IMR-90 (cell line): Measurements from ENCODE around the gene USB1.

Source experiments
- BHLHE40 ChIP-seq: fragments of 150-350 bp; IDR thresholded peaks from 2 replicates; pipeline ENCODE4 v1.6.1; 2016; ENCODE audit warnings: mild to moderate bottlenecking, low read depth, low read length
- CEBPB ChIP-seq: IDR thresholded peaks from 2 replicates; pipeline ENCODE4 v1.6.1; 2012; ENCODE audit warnings: low read depth, low read length, improper control_type of control experiment
- CHD1 ChIP-seq: IDR thresholded peaks from 2 replicates; pipeline ENCODE4 v1.6.1; 2012; ENCODE audit warnings: low read depth, low read length, improper control_type of control experiment
- ELK1 ChIP-seq: fragments of 150-350 bp; IDR thresholded peaks from 2 replicates; pipeline ENCODE4 v1.6.1; 2016; ENCODE audit warnings: low read depth, mild to moderate bottlenecking, low read length, moderate library complexity, borderline replicate concordance
- FOS ChIP-seq: fragments of 150-350 bp; IDR thresholded peaks from 2 replicates; pipeline ENCODE4 v1.6.1; 2016; ENCODE audit warnings: low read depth, low read length
- MAZ ChIP-seq: IDR thresholded peaks from 2 replicates; pipeline ENCODE4 v1.6.1; 2012; ENCODE audit warnings: low read depth, mild to moderate bottlenecking, low read length, improper control_type of control experiment, moderate library complexity, borderline replicate concordance
- MXI1 ChIP-seq: IDR thresholded peaks from 2 replicates; pipeline ENCODE4 v1.6.1; 2012; ENCODE audit warnings: low read depth, mild to moderate bottlenecking, low read length, moderate library complexity, borderline replicate concordance
- NFE2L2 ChIP-seq: fragments of 150-350 bp; IDR thresholded peaks from 2 replicates; pipeline ENCODE4 v1.6.1; 2016; ENCODE audit warnings: low read depth, mild to moderate bottlenecking, low read length
- POLR2A ChIP-seq: IDR thresholded peaks from 2 replicates; pipeline ENCODE4 v1.6.1; 2012; ENCODE audit warnings: mild to moderate bottlenecking, low read depth, low read length
- RAD21 ChIP-seq: IDR thresholded peaks from 2 replicates; pipeline ENCODE4 v1.6.1; 2012; ENCODE audit warnings: low read length, improper control_type of control experiment
- RFX5 ChIP-seq: IDR thresholded peaks from 2 replicates; pipeline ENCODE4 v1.8.0; 2012; ENCODE audit warnings: low read depth, mild to moderate bottlenecking, low read length, moderate library complexity
- SMC3 ChIP-seq: fragments of 150-350 bp; IDR thresholded peaks from 2 replicates; pipeline ENCODE4 v1.6.1; 2016; ENCODE audit warnings: low read depth, mild to moderate bottlenecking, antibody characterized with exemption, low read length, moderate library complexity
- USF2 ChIP-seq: fragments of 150-350 bp; IDR thresholded peaks from 2 replicates; pipeline ENCODE4 v1.6.1; 2017; ENCODE audit warnings: mild to moderate bottlenecking, antibody characterized with exemption, low read length, low read depth
- TF ChIP-seq, protein P1 (sequence below): conservative IDR thresholded peaks from 2 replicates; pipeline ENCODE4 v1.5.1; 2012; ENCODE audit warnings: mild to moderate bottlenecking, low read depth, low read length, improper control_type of control experiment

- TF ChIP-seq, protein P1, sequence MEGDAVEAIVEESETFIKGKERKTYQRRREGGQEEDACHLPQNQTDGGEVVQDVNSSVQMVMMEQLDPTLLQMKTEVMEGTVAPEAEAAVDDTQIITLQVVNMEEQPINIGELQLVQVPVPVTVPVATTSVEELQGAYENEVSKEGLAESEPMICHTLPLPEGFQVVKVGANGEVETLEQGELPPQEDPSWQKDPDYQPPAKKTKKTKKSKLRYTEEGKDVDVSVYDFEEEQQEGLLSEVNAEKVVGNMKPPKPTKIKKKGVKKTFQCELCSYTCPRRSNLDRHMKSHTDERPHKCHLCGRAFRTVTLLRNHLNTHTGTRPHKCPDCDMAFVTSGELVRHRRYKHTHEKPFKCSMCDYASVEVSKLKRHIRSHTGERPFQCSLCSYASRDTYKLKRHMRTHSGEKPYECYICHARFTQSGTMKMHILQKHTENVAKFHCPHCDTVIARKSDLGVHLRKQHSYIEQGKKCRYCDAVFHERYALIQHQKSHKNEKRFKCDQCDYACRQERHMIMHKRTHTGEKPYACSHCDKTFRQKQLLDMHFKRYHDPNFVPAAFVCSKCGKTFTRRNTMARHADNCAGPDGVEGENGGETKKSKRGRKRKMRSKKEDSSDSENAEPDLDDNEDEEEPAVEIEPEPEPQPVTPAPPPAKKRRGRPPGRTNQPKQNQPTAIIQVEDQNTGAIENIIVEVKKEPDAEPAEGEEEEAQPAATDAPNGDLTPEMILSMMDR: no peak
- TF ChIP-seq USF2 (no peak), POLR2A (no peak), SMC3 (no peak), MXI1 (no peak), RFX5 (no peak), NFE2L2 (no peak), BHLHE40 (no peak), FOS (no peak), ELK1 (no peak), RAD21 (no peak), CHD1 (no peak), MAZ (no peak), CEBPB (no peak)
These were observed 5.3 kb upstream of the USB1 start for GRCh38 chr16:57995721-57996405.
